Keratinocyte (primary cell): ENCODE data around the gene CSTF1.

Experiments used
- EZH2 ChIP-seq: IDR thresholded peaks from one replicate; pipeline ENCODE4 v1.6.1; 2012; ENCODE audit warnings: inconsistent platforms, mild to moderate bottlenecking, low read length, moderate library complexity
- TF ChIP-seq, protein P1 (sequence below), 3 experiments: IDR thresholded peaks in 1 of 3; conservative IDR thresholded peaks in 1 of 3; optimal IDR thresholded peaks in 1 of 3; 2 replicates in 2 of 3; 3 replicates in 1 of 3; pipeline versions ENCODE3 to v1.5.1; 2011; ENCODE audit warnings: low read length in 3 of 3, mild to moderate bottlenecking in 3 of 3, moderate library complexity in 2 of 3, control low read depth in 1 of 3, inconsistent platforms in 1 of 3; ENCODE audit not compliant: insufficient read depth in 2 of 3; ENCODE audit errors: extremely low read depth in 1 of 3

DNA sequence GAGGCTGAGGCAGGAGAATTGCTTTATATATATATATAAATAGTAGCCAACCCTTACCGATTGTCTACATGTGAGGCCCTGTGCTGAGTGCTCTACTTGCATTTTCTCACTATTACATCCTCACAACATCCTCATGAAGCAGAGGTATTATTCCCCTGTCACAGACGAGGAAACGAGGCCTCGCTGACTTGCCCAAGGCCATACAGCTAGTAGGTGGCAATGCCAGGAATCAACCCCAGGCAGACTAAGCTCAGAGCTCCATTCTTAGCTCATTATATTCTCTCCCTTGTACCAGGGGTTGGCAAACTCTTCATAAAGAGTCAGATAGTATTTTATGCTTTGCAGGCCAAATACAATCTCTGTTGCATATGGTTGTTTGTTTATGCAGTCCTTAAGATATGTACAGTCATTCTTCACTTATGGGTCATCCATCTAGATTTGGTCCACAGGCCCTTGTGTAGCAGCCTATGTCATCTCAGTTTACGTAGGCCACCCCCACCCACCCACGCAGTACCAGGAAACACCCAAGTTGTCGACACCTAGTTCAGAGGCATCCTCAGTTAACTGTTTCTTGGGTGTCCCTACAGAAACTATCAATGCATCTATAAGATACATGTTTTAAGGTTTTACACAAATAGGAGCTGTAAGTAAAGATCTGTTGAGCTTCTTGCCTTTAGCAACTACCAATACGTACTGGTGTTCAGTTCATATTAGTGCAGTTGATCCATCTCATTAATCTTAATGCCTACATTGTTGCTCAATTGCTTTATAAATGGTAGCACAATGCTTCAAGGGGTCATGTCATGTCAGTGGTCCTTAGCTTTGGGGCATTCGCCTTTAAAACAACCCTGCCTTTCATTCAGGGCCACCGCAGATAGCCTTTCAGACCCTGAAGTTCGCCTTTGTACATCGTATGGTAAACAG, 22.7 kb downstream of the CSTF1 start:
- TF ChIP-seq, protein P1, sequence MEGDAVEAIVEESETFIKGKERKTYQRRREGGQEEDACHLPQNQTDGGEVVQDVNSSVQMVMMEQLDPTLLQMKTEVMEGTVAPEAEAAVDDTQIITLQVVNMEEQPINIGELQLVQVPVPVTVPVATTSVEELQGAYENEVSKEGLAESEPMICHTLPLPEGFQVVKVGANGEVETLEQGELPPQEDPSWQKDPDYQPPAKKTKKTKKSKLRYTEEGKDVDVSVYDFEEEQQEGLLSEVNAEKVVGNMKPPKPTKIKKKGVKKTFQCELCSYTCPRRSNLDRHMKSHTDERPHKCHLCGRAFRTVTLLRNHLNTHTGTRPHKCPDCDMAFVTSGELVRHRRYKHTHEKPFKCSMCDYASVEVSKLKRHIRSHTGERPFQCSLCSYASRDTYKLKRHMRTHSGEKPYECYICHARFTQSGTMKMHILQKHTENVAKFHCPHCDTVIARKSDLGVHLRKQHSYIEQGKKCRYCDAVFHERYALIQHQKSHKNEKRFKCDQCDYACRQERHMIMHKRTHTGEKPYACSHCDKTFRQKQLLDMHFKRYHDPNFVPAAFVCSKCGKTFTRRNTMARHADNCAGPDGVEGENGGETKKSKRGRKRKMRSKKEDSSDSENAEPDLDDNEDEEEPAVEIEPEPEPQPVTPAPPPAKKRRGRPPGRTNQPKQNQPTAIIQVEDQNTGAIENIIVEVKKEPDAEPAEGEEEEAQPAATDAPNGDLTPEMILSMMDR (optimal IDR thresholded peaks at IDR 0.05 in 1 of 3, IDR thresholded peaks at IDR 0.05 in 1 of 3, conservative IDR thresholded peaks at IDR 0.05 in 1 of 3; ENCODE audit: extremely low read depth in 1 of 3, insufficient read depth in 2 of 3, low read length in 3 of 3): no peak
- TF ChIP-seq EZH2: no peak
